BJ (cell line): ENCODE results near the gene SGK1. TPM values are rescaled to one million over a fixed set of nuclear protein-coding genes. Genes with fewer than 3 reads are reported as not detected.
A peak's percentile ranks its signal among the peaks of the same experiment; 100 is the strongest.

ENCODE experiments used
- CTCF ChIA-PET: fragments of 350-600 bp; formaldehyde crosslinking; extraction: SDS; loops from one replicate; lab custom pipeline; 2021; ENCODE audit warnings: antibody characterized with exemption, inconsistent platforms; lab: Yijun Ruan, JAX
- POLR2A ChIA-PET: fragments of 300-600 bp; sonication (Branson Sonifier 250); formaldehyde crosslinking; extraction: SDS; loops from one replicate; lab custom pipeline; 2021; ENCODE audit warnings: antibody characterized with exemption; lab: Charles Lee
- DNase-seq: peaks from one replicate; pipeline ENCODE4 v3.0.0-alpha.2; 2011; ENCODE audit warnings: low read depth
- H3K27me3 ChIP-seq: 2 replicates; pipeline ENCODE4 v1.6.0; 2011; ENCODE audit warnings: low read length; ENCODE audit not compliant: control insufficient read depth, insufficient read depth
- H3K36me3 ChIP-seq: 2 replicates; pipeline ENCODE4 v1.5.1; 2011; ENCODE audit warnings: low read length; ENCODE audit not compliant: control insufficient read depth, insufficient read depth
- H3K4me3 ChIP-seq: 2 replicates; pipeline ENCODE4 v1.5.1; 2011; ENCODE audit warnings: low read depth, mild to moderate bottlenecking, control low read depth, low read length
- CTCF ChIP-seq: IDR thresholded peaks from 2 replicates; pipeline ENCODE4 v1.5.1; 2011; ENCODE audit warnings: low read depth, mild to moderate bottlenecking, control low read depth, inconsistent platforms, low read length, moderate library complexity; ENCODE audit not compliant: insufficient read depth
- polyA plus RNA-seq: library from polyadenylated mRNA; depleted of rRNA; stranded (reverse); fragments of >200 nt; gene quantifications from 2 replicates; pipeline ENCODE4 v1.2.3, GENCODE V29; 2011

Gene SGK1
- polyA plus RNA-seq, 1 experiment, result 179 TPM

GRCh38 chr6:134169871-134170486 lies 147.9 kb downstream of the SGK1 start:
- Histone ChIP-seq H3K36me3 (peaks cover 17% of the 10 kb centered on the region), H3K4me3 (peak overlapping the region; percentile 7), H3K27me3 (no peaks in the 10 kb centered on the region)
- TF ChIP-seq CTCF, result no peak
- DNase-seq, result no peak
- CTCF ChIA-PET, result interaction anchor here (0.8 to 1.6 kb wide), 4 partner anchors 13 to 712 kb away, joined by 3 to 4 read pairs (median 4); no protein-coding TSS in a partner anchor
- POLR2A ChIA-PET, result no interaction called here

GRCh38 chr6:134168590-134169208 lies 149.2 kb downstream of the SGK1 start:
- no peak for DNase-seq
- TF ChIP-seq CTCF, result no peak
- H3K27me3 ChIP-seq, result no peaks in the 10 kb centered on the region
- CTCF ChIA-PET, result interaction anchor here (0.9 to 1.3 kb wide), 3 partner anchors 13 to 772 kb away, joined by 3 to 4 read pairs (median 3); no protein-coding TSS in a partner anchor
- POLR2A ChIA-PET, result no interaction called here
- peaks cover 17% of the 10 kb centered on the region for H3K36me3 ChIP-seq
- no peak overlapping the region for H3K4me3 ChIP-seq

- no peak for TF ChIP-seq CTCF
- no peaks in the 10 kb centered on the region for H3K27me3 ChIP-seq
- DNase-seq, result no peak
- ChIA-PET CTCF (interaction anchor here (0.7 to 1.7 kb wide), 3 partner anchors 10 to 716 kb away, joined by 3 to 7 read pairs (median 3); no protein-coding TSS in a partner anchor), POLR2A (no interaction called here)
- peaks cover 13% of the 10 kb centered on the region for H3K36me3 ChIP-seq
- no peak overlapping the region for H3K4me3 ChIP-seq
These were observed 151.2 kb downstream of the SGK1 start for GRCh38 chr6:134166511-134167261.

- ChIA-PET CTCF (interaction anchor here (0.7 to 1.7 kb wide), 6 partner anchors 8 to 717 kb away, joined by 3 to 7 read pairs (median 3); no protein-coding TSS in a partner anchor), POLR2A (no interaction called here)
- no peak for TF ChIP-seq CTCF
- Histone ChIP-seq H3K27me3 (no peaks in the 10 kb centered on the region), H3K4me3 (no peak overlapping the region), H3K36me3 (peaks cover 10% of the 10 kb centered on the region)
- DNase-seq, result no peak
These were observed 152.2 kb downstream of the SGK1 start for GRCh38 chr6:134165561-134166201.
